CD4-positive, alpha-beta T cell treated with Interleukin-4 for 1 hour (primary cell): Measurements from ENCODE around the gene LTBP2.
"Not testable (repeated sequence)": the region's sequence is repeated elsewhere in the genome, so short reads cannot be mapped to it uniquely, and the experiment has no call there.

Experiments used
- DNase-seq, 2 donors: peaks; one replicate each; pipeline ENCODE4 v3.0.0-alpha.2; 2020 to 2022

Gene LTBP2

DNA sequence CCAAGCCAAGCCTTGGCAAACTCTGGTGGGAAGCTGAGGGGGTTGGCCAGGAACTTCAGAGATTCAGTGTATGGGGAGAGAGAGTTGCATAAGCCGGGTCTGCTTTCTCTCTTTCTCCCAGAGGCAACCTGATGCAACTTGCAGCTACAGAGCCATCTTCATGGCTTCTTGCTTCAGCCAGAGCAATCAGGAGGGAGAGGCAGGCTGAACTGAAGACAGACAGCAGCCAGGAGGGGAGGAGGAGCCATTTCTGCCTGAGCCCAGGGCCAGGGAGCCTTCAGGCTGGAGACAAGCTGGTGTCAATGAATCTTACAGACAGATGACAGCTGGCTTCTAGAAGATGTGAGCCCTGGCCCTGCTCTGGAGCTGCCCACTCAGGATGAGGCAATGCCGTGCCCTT, 137.7 kb downstream of the LTBP2 start:
- DNase-seq: no peak

- DNase-seq: no peak
Measured at GRCh38 chr14:74472601-74473000, 139.4 kb downstream of the LTBP2 start.

GRCh38 chr14:74469548-74470518, 142.2 kb downstream of the LTBP2 start:
- no peak for DNase-seq

DNA sequence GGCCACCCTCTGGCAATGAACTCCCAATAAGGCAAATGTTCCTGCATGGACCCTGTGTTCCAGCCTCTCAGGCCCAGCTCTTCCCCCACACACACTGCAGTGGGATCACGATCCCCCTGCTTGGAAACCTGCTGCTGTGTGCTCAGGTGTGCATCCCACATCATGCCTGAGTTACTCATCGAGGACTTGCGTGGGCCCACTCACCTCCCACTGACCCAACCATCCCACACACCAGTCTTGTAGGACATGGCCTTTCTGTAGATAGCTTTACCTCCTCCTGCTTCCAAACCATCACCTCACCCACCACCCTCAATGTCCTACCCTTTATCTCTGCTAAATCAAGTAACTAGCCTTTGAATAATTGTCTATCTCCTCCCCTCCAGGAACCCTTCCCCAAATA, 143.5 kb downstream of the LTBP2 start:
- DNase-seq: no peak

GRCh38 chr14:74465335-74465734, 146.7 kb downstream of the LTBP2 start:
- DNase-seq: no peak

DNA sequence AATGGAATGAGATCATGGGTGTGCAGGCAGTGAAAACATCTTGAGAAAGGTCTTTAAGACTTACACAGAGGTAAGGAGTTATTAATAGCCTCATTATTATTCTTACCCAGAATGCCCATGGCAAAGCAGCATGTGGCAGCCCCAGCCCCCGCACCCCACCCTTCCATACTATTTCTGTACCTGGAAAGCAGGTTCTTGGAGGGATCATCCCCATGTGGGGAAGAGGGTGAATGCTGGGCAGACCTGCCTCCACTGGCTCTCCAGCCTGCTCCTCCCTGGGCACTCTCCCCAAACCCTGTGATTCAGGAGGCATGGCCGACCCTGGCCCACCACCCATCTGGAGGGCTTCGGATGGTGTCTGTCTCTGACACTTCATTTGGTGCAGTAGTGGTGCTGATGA, 147.3 kb downstream of the LTBP2 start:
- DNase-seq: no peak

DNA sequence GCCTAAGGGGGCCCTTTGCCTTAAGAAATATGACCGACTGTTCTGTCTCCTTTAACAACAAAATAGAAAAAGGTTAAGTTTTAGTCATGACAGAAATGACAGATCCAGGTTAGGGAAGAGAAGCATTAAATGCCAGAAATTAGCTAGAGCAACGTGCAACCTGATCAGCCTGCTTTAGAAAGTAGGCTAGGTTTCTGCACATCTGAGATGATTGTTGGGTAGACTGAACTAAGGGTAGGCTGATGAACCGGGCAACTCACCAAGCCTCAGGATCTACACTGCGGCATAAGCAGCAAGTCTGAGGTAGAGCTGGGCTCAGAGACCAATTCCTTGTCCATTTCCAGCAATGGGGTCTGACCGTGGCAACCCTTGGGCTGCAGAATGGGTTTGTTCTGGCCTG, 148.3 kb downstream of the LTBP2 start:
- DNase-seq: no peak

- no peak for DNase-seq
Measured at GRCh38 chr14:74462993-74463392, 149.0 kb downstream of the LTBP2 start.

DNA sequence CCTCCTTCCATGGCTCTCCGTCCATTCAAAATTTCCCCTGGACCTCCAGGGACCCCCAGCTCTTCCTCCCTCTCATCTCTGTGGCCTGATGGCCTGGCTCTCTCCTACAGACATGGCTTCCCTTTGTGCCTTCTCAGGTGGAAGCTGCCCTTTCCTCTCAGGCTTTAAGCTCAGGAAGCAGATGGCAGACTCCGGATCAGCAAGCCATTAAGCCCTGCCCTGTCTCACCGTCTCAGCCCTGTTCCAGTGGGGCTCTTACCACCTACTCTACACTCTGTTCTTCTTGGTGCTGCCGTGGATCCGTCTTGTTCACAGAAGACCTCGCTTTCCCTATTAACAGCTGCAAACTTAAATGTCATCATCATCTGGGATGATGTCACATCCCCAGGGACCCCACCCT, 152.1 kb downstream of the LTBP2 start:
- DNase-seq: no peak

DNA sequence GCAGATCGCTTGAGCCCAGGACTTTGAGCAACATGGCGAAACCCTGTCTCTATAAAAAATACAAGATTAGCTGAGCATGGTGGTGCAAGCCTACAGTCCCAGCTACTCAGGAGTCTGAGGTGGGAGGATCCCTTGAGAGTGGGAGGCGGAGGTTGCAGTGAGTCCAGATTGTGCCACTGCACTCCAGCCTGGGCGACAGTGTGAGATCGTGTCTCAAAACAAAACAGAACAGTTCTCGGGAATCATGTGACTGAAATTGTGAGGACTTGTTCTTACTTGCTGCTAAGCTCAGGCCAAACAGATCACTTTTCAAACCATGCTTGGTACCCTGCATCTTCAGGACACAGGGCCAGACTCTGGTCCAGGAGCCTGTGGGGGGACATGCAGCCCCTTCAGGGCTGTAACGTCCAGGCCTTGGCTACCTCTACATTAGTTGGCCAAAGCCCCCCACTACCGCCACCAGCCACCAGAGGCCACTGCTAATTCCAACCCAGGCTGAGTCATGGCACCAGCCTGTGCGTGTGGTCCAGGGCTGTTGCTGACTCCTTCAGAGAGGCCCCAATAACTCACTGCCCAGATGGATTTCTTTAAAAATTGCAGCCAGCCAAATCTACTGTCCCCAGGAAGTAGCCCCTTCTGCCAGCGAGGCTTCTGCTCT, 152.6 kb downstream of the LTBP2 start:
- peak in 1 of 2 donors; percentile 13 for DNase-seq

DNA sequence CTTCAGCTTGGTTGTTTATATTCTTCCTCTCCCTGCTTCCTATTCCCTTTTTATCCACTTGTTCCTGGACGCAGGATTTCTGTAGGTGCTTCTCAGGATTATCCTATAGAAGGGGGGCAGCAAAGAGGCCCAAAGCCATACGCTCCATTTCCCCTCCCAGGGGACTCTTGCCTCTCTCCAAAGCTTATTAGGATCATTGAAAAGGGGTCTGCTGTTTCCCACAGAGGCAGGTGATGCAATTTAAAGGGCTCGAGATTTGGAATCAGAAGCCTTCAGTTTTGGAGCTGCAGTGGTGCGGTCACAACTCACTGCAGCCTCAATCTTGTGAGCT, 154.5 kb downstream of the LTBP2 start:
- no peak for DNase-seq

DNA sequence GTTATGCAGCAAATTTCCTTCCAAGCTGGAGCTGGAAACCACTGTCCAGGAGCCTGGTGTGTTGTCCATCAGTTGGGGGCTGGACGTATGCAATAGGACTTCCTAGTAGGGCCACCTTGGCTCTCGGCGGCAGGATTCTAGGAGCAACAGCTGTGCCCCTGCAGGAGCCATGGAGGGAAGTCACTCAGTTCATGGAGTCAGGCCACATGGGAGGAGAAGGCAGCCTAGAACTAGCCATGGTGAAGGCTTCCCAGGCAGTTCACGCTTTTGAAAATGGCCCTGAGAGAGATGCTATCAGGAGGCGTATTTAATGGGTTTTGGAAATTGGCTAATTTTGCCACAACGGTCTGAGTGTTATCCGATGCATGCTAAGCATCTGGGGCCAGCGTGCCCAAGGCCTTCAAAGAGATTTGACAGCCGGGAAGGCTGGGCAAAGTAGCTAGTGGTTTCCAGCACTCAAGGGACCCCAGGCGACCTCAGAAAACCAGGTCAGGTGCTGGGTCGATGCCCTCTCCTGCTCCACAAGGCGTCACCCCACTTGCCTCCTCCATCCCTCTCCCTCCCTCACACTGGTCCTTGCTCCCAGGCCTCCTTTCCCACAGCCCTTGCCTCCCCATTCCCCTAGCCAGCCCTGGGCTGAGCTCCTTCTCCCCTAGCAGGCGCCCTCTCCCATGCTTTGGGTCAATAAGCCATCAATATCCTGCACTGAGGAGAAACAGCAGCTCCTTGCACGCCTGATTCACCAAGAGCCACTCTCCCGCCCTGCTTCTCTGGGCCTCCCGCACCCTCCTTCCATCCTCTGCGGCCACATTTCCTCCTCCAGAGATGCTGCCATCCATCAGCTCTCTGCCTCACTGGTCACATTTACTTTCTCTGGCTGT, 155.1 kb downstream of the LTBP2 start:
- no peak for DNase-seq

DNA sequence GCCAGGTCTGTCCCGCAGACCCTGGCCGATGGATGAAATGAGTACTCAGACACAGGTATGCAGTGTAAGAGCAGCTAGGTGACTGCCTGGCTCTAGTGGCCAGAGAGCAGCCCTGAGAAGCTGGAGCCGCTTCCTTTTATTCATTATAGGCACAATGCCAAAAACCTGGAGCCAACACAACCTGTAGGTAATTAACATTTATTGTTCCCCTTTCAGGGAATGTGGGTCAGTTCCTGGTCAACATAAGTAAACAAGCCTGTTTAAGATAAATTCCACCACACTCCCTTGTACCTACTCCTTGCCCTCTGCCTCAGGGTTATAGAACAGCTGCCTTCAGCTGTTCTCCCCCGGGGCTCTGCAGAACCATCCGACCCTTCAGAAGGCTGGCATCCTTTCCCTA, 157.6 kb downstream of the LTBP2 start:
- DNase-seq: not testable (repeated sequence)
